LNCAP (cell line): ENCODE data around the gene MTG2.
A peak's percentile ranks its signal among the peaks of the same experiment; 100 is the strongest.

Experiments
- CTCF ChIP-seq: fragments of 450-650 bp; IDR thresholded peaks from 2 replicates; pipeline ENCODE4 v1.5.1; 2017; ENCODE audit warnings: mild to moderate bottlenecking

The MTG2 gene

GRCh38 chr20:62156254-62156556, 26.6 kb upstream of the MTG2 start:
- TF ChIP-seq CTCF = no peak

GRCh38 chr20:62156592-62157386, 26.0 kb upstream of the MTG2 start:
- peak; percentile 81 for TF ChIP-seq CTCF

- no peak for TF ChIP-seq CTCF
These were observed 25.3 kb upstream of the MTG2 start for GRCh38 chr20:62157387-62158087.

DNA sequence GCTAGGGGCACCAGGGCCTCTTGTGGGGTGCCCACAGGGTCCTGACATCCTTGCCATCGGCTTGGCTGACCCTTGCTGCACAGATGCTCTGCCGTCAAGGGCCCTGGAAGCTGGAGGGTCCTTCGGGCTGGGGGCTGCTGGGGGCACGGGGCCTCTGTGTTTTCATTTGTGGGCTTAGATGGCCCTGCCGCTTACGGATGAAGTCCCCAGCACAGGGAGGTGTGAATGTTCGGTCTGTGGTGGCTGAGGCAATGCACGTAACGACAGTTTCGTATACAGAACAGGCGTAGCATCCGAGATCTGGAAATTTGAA, 24.8 kb upstream of the MTG2 start:
- TF ChIP-seq CTCF = no peak

GRCh38 chr20:62158541-62158940, 24.3 kb upstream of the MTG2 start:
- no peak for TF ChIP-seq CTCF

- no peak for TF ChIP-seq CTCF
These were observed 23.8 kb upstream of the MTG2 start for GRCh38 chr20:62159052-62159451.

DNA sequence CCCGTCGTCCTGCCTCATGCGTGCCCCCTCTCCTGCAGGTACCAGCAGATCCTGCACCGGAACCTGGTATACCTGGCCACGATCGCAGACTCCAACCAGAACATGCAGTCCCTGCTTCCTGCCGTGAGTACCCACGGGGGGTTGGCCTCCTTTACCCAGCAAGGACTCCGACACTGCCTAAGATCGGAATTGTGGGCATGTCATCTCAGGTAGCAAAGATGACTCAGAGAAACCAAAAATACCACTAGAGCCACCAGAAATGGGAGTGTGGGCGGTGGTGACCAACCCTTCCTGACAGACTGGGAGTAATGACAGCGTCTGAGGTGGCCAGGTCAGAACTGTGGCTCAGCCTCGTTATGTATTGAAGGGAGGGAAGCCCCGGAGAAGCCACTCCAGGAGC, 23.0 kb upstream of the MTG2 start:
- no peak for TF ChIP-seq CTCF
